CD14-positive monocyte (primary cell): ENCODE data around the gene RASGRF2. TPM values are rescaled to one million over a fixed set of nuclear protein-coding genes. Genes with fewer than 3 reads are reported as not detected.

Source experiments
- DNase-seq, 3 donors: peaks; one replicate each; pipeline ENCODE4 v3.0.0-alpha.2; 2011 to 2022
- H2AFZ ChIP-seq: 2 replicates; pipeline ENCODE4 v1.6.0; 2012; ENCODE audit warnings: mild to moderate bottlenecking, low read depth, low read length, inconsistent platforms; ENCODE audit not compliant: insufficient read depth, poor library complexity, severe bottlenecking
- H3K27ac ChIP-seq, 2 donors: 1 replicate in 1 of 2; 2 replicates in 1 of 2; pipeline ENCODE4 v1.5.1; 2012 to 2013; ENCODE audit warnings: low read length in 2 of 2, control low read depth in 1 of 2, inconsistent platforms in 1 of 2, low read depth in 1 of 2, mild to moderate bottlenecking in 1 of 2
- H3K27me3 ChIP-seq, 2 donors: one replicate each; pipeline versions ENCODE4 v1.6.0 to v1.6.1; 2011 to 2013; ENCODE audit warnings: low read length in 2 of 2; ENCODE audit not compliant: control insufficient read depth in 2 of 2, insufficient read depth in 2 of 2
- H3K36me3 ChIP-seq, 2 donors: replicated peaks in 1 of 2; 1 replicate in 1 of 2; 2 replicates in 1 of 2; pipeline versions ENCODE4 v1.5.1 to v1.6.1; 2012 to 2013; ENCODE audit warnings: low read length in 2 of 2, control low read depth in 1 of 2, inconsistent platforms in 1 of 2, mild to moderate bottlenecking in 1 of 2; ENCODE audit not compliant: insufficient read depth in 2 of 2, control insufficient read depth in 1 of 2
- H3K4me1 ChIP-seq, 2 donors: 1 replicate in 1 of 2; 2 replicates in 1 of 2; pipeline versions ENCODE4 v1.5.1 to v1.6.1; 2012 to 2013; ENCODE audit warnings: low read length in 2 of 2, control low read depth in 1 of 2, inconsistent platforms in 1 of 2, mild to moderate bottlenecking in 1 of 2, moderate library complexity in 1 of 2; ENCODE audit not compliant: insufficient read depth in 2 of 2, control insufficient read depth in 1 of 2
- H3K4me2 ChIP-seq: replicated peaks from 2 replicates; pipeline ENCODE3; 2012; ENCODE audit warnings: low read length, moderate library complexity, mild to moderate bottlenecking; ENCODE audit not compliant: poor library complexity, severe bottlenecking; ENCODE audit errors: extremely low read depth
- H3K4me3 ChIP-seq, 3 experiments: fragments of 200-600 bp in 1 of 3; sonication (generic) in 1 of 3; replicated peaks in 1 of 3; 1 replicate in 2 of 3; 2 replicates in 1 of 3; pipeline ENCODE4 v1.5.1; 2011 to 2013; ENCODE audit warnings: low read length in 3 of 3, mild to moderate bottlenecking in 3 of 3, control low read depth in 2 of 3, low read depth in 2 of 3, inconsistent platforms in 1 of 3, moderate library complexity in 1 of 3
- H3K79me2 ChIP-seq: 2 replicates; pipeline ENCODE4 v1.6.0; 2012; ENCODE audit warnings: mild to moderate bottlenecking, control low read depth, inconsistent platforms, low read length, moderate library complexity; ENCODE audit not compliant: insufficient read depth
- H3K9ac ChIP-seq: 2 replicates; pipeline ENCODE4 v1.6.0; 2017; ENCODE audit warnings: low read length, mild to moderate bottlenecking; ENCODE audit not compliant: insufficient read depth, poor library complexity, severe bottlenecking
- H3K9me3 ChIP-seq, 2 donors: replicated peaks in 1 of 2; 1 replicate in 1 of 2; 2 replicates in 1 of 2; pipeline versions ENCODE4 v1.5.1 to v1.6.1; 2012 to 2013; ENCODE audit warnings: low read length in 2 of 2, control low read depth in 1 of 2; ENCODE audit not compliant: control insufficient read depth in 1 of 2, insufficient read depth in 1 of 2
- H4K20me1 ChIP-seq: 2 replicates; pipeline ENCODE4 v1.6.0; 2012; ENCODE audit warnings: mild to moderate bottlenecking, low read length, control low read depth, moderate library complexity; ENCODE audit not compliant: insufficient read depth
- H3K27ac Mint-ChIP-seq, 7 donors: one replicate each; pipeline ENCODE4 v1.8.0; 2020; ENCODE audit warnings: mild to moderate bottlenecking in 7 of 7, mixed read lengths in 7 of 7, moderate library complexity in 6 of 7, inconsistent platforms in 2 of 7
- H3K27me3 Mint-ChIP-seq, 3 donors: one replicate each; pipeline ENCODE4 v1.8.0; 2021 to 2022; ENCODE audit warnings: low read depth in 3 of 3, mild to moderate bottlenecking in 3 of 3, mixed read lengths in 3 of 3, moderate library complexity in 3 of 3, inconsistent platforms in 1 of 3
- H3K36me3 Mint-ChIP-seq, 2 donors: one replicate each; pipeline ENCODE4 v1.8.0; 2020; ENCODE audit warnings: mixed read lengths in 2 of 2, inconsistent platforms in 1 of 2, mild to moderate bottlenecking in 1 of 2
- H3K4me1 Mint-ChIP-seq: one replicate; pipeline ENCODE4 v1.8.0; 2020; ENCODE audit warnings: mild to moderate bottlenecking, mixed read lengths
- H3K4me3 Mint-ChIP-seq, 2 donors: one replicate each; pipeline ENCODE4 v1.8.0; 2020; ENCODE audit warnings: mild to moderate bottlenecking in 2 of 2, mixed read lengths in 2 of 2, moderate library complexity in 1 of 2
- H3K9me3 Mint-ChIP-seq, 7 donors: one replicate each; pipeline ENCODE4 v1.8.0; 2020 to 2022; ENCODE audit warnings: mixed read lengths in 7 of 7, mild to moderate bottlenecking in 6 of 7, moderate library complexity in 6 of 7, inconsistent platforms in 2 of 7
- WGBS: methylation state at CpG from one replicate; pipeline ENCODE4 v1.1.5; 2013; ENCODE audit warnings: missing lambda C conversion rate; ENCODE audit not compliant: insufficient coverage; 5-methylcytosine and 5-hydroxymethylcytosine counted together
- intact Hi-C, 2 donors: fragments of 100-400 bp; cut with micrococcal nuclease; formaldehyde crosslinking; loops; one replicate each; pipeline versions ENCODE4 v1.15.0 to v1.15.1; 2023
- polyA plus RNA-seq, 3 donors: library from polyadenylated mRNA; depleted of rRNA in 1 of 3; unstranded in 2 of 3; stranded (reverse) in 1 of 3; fragments of 300-500 nt in 2 of 3; fragments of >200 nt in 1 of 3; fragmentation: Illumina TruSeq in 2 of 3; gene quantifications; 1 replicate in 2 of 3; 2 replicates in 1 of 3; pipeline ENCODE4 v1.2.3, GENCODE V29; 2012 to 2021
- TF ChIP-seq, protein P1 (sequence below): fragments of 200-600 bp; IDR thresholded peaks from one replicate; pipeline ENCODE4 v1.8.0; 2022; ENCODE audit warnings: antibody characterized with exemption, mild to moderate bottlenecking

Gene RASGRF2
- polyA plus RNA-seq, 3 donors, result 0.01 to 0.02 TPM; not detected in 1

DNA sequence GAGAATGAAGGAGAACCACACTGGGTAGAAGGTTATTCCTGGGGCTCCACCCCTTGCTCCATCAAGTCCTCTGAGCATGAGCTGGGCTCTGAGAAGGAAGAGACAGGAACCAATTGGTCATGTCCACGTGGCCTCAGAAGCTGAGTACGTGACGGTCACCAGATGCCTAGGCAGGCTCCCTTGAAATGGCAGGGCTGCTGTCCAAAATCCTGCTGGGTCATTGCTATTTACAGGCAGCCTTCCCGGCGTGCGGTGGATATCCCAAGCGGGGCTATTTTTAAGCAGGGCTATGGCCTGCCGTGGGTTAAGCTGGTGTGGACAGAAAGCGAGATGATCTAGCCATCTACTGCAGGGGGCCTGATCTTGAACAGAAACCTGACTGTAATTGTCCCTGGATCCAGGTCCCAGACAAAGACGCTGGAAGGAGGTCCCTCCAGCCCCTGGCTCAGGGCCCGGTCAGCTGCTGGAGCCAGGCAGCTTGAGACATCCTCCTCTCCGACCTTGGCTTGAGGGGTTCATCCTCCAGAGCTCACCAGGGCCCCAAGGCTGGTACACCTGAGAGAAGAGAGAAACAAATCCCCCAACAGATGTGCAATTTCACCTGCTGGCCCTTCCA is 272.4 kb downstream of the RASGRF2 start:
- Mint-ChIP-seq H3K4me1 (peaks cover 11% of the 10 kb centered on the region), H3K27ac (no peak overlapping the region), H3K27me3 (peaks cover 5 to 21% (median 13%) of the 10 kb centered on the region in 3 donors), H3K9me3 (peaks cover 0 to 1% (median 0%) of the 10 kb centered on the region in 7 donors), H3K36me3 (no peaks in the 10 kb centered on the region), H3K4me3 (no peak overlapping the region)
- no peak for DNase-seq
- TF ChIP-seq, protein P1, sequence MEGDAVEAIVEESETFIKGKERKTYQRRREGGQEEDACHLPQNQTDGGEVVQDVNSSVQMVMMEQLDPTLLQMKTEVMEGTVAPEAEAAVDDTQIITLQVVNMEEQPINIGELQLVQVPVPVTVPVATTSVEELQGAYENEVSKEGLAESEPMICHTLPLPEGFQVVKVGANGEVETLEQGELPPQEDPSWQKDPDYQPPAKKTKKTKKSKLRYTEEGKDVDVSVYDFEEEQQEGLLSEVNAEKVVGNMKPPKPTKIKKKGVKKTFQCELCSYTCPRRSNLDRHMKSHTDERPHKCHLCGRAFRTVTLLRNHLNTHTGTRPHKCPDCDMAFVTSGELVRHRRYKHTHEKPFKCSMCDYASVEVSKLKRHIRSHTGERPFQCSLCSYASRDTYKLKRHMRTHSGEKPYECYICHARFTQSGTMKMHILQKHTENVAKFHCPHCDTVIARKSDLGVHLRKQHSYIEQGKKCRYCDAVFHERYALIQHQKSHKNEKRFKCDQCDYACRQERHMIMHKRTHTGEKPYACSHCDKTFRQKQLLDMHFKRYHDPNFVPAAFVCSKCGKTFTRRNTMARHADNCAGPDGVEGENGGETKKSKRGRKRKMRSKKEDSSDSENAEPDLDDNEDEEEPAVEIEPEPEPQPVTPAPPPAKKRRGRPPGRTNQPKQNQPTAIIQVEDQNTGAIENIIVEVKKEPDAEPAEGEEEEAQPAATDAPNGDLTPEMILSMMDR, result no peak
- Histone ChIP-seq H4K20me1 (no peaks in the 10 kb centered on the region), H3K9me3 (no peaks in the 10 kb centered on the region), H3K4me2 (no peak overlapping the region), H2AFZ (peak overlapping the region; percentile 56), H3K4me1 (no peaks in the 10 kb centered on the region), H3K36me3 (no peaks in the 10 kb centered on the region), H3K4me3 (no peak overlapping the region), H3K9ac (no peak overlapping the region), H3K27ac (no peak overlapping the region), H3K27me3 (peaks cover 0 to 5% of the 10 kb centered on the region in 2 donors), H3K79me2 (no peaks in the 10 kb centered on the region)
- intact Hi-C loops, result no loop called here
- 95% methylated on average over 12 of the region's 12 CpGs for WGBS

DNA sequence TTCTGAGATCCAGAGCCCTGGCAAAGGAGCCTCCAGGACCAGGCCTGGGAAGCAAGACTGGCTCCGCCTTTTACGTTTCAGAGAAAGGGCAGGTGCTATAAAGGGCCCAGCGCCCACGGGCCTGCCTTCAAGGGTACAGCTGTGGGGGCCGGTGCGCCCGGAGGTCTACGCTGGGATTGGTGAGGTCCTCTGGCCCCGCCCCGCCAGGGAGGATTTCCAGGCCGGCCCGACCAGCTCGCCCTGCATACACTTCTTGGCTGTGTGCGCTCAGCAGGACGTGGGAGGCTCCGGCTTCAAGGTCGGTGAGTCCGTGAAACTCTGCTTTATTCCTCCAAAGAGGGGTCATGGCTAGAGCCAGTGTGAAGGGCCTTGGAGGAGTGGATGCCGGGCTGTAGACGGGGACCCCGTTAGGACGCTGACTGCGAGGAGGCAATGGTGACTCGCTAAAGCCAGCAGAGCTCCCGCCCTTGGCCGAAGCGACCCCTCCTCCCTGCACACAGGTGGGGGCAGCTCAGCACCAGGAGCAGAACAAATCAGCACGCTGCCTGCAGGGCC is 273.0 kb downstream of the RASGRF2 start, which contains the start of gene CKMT2:
Gene CKMT2, plus strand, starts transcription at position 243 of the 555 bp plus-strand sequence. CDS start 17,811 bp downstream, outside the sequence.
- intact Hi-C loops, result no loop called here
- peak within 1 kb of the TSS; percentile 14 for H3K4me2 ChIP-seq
- H2AFZ ChIP-seq, result peak within 1 kb of the TSS; percentile 56
- no peaks in the 10 kb centered on the region for H3K79me2 ChIP-seq
- no peaks in the 10 kb centered on the region for H3K36me3 Mint-ChIP-seq
- H3K27me3 Mint-ChIP-seq, result peaks cover 4 to 21% (median 10%) of the 10 kb centered on the region in 3 donors
- WGBS, result 14% methylated on average over 18 of the region's 28 CpGs
- no peak within 1 kb of the TSS for H3K27ac ChIP-seq
- H3K9ac ChIP-seq, result no peak within 1 kb of the TSS
- H4K20me1 ChIP-seq, result no peaks in the 10 kb centered on the region
- no peak within 1 kb of the TSS for H3K27ac Mint-ChIP-seq
- TF ChIP-seq, protein P1, result no peak
- H3K36me3 ChIP-seq, result no peaks in the 10 kb centered on the region
- H3K9me3 ChIP-seq, result no peaks in the 10 kb centered on the region
- H3K4me1 ChIP-seq, result no peaks in the 10 kb centered on the region
- H3K9me3 Mint-ChIP-seq, result peaks cover 0 to 1% (median 0%) of the 10 kb centered on the region in 7 donors
- H3K27me3 ChIP-seq, result peaks cover 0 to 5% of the 10 kb centered on the region in 2 donors
- peak within 1 kb of the TSS; percentile 56 to 72 for H3K4me3 Mint-ChIP-seq
- no peak for DNase-seq
- no peak within 1 kb of the TSS for H3K4me3 ChIP-seq
- H3K4me1 Mint-ChIP-seq, result peaks cover 11% of the 10 kb centered on the region
